Nephron progenitor cell (in vitro differentiated cells): ENCODE data around the gene UQCRC1.

Source experiments
- DNase-seq: peaks from one replicate; pipeline ENCODE4 v3.0.0; 2021
- H3K27ac Mint-ChIP-seq: 2 replicates; pipeline ENCODE4 v1.8.0; 2021; ENCODE audit warnings: mild to moderate bottlenecking, moderate library complexity, mixed read lengths
- H3K27me3 Mint-ChIP-seq: 2 replicates; pipeline ENCODE4 v1.8.0; 2021; ENCODE audit warnings: mild to moderate bottlenecking, low read depth, mixed read lengths; ENCODE audit not compliant: poor library complexity
- H3K36me3 Mint-ChIP-seq: 2 replicates; pipeline ENCODE4 v1.8.0; 2021; ENCODE audit warnings: low read depth, mixed read lengths
- H3K4me1 Mint-ChIP-seq: 2 replicates; pipeline ENCODE4 v1.8.0; 2021; ENCODE audit warnings: mixed read lengths
- H3K4me3 Mint-ChIP-seq: 2 replicates; pipeline ENCODE4 v1.8.0; 2021; ENCODE audit warnings: mild to moderate bottlenecking, moderate library complexity, mixed read lengths
- H3K9me3 Mint-ChIP-seq: 2 replicates; pipeline ENCODE4 v1.8.0; 2021; ENCODE audit warnings: mild to moderate bottlenecking, moderate library complexity, mixed read lengths
- TF ChIP-seq, protein P1 (sequence below): fragments of 200-600 bp; sonication (generic); IDR thresholded peaks from 2 replicates; pipeline ENCODE4 v1.5.0; 2021; ENCODE audit warnings: antibody characterized with exemption

Gene UQCRC1

DNA sequence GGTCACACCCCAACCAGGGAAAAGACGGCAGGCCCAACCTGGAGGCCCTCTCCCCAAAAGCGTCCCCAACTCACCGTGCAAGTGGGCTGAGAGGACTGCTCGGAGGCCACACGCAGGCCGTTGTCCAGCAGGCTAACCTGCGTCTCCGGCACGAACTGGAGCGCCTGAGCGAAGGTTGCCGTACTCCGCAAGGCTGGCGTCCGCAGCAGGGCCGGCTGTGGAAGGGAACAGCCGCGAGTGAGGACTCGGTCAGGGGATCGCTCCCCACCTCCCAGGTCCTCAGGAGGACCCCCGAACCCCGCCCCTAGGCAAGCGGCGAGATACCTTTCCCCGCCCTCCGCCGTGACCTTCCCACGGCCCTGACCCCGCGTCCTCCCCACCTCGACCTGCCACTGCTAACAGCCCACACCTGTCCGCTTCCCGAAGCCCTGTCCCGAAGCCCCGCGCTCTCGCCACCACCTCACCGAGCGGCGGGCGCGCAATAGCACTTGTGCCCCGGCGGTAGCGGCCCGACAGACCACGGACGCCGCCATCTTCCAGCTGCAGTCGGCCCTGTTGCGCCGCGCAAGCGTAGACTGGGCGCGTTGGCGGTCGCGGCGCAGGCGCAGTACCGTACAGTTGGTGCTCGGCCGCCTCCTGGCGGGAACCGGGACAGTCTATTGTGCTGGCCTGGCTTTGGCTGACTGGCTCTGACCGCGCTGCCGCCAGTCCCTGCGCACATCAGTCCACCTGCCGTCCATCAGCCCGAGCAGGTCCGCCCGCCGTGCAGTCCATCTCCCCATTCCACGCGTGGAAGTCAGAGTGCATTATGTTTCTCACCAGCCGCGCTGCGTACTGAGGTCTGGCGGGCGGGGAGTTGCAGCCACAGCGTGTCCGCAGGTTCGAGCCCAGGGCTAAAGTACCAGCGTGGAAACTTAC, at the start of gene UQCRC1:
Gene UQCRC1, minus strand, starts transcription at position 559 of the 918 bp plus-strand sequence. Its CDS starts 26 bp downstream, at position 533.
- Mint-ChIP-seq H3K4me1 (peaks cover 12% of the 10 kb centered on the region), H3K27ac (peak within 1 kb of the TSS; percentile 59), H3K36me3 (peaks cover 47% of the 10 kb centered on the region), H3K4me3 (peak within 1 kb of the TSS; percentile 96), H3K9me3 (no peaks in the 10 kb centered on the region), H3K27me3 (peaks cover 7% of the 10 kb centered on the region)
- peak; percentile 95 for DNase-seq
- TF ChIP-seq, protein P1, sequence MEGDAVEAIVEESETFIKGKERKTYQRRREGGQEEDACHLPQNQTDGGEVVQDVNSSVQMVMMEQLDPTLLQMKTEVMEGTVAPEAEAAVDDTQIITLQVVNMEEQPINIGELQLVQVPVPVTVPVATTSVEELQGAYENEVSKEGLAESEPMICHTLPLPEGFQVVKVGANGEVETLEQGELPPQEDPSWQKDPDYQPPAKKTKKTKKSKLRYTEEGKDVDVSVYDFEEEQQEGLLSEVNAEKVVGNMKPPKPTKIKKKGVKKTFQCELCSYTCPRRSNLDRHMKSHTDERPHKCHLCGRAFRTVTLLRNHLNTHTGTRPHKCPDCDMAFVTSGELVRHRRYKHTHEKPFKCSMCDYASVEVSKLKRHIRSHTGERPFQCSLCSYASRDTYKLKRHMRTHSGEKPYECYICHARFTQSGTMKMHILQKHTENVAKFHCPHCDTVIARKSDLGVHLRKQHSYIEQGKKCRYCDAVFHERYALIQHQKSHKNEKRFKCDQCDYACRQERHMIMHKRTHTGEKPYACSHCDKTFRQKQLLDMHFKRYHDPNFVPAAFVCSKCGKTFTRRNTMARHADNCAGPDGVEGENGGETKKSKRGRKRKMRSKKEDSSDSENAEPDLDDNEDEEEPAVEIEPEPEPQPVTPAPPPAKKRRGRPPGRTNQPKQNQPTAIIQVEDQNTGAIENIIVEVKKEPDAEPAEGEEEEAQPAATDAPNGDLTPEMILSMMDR, result peak; percentile 65

DNA sequence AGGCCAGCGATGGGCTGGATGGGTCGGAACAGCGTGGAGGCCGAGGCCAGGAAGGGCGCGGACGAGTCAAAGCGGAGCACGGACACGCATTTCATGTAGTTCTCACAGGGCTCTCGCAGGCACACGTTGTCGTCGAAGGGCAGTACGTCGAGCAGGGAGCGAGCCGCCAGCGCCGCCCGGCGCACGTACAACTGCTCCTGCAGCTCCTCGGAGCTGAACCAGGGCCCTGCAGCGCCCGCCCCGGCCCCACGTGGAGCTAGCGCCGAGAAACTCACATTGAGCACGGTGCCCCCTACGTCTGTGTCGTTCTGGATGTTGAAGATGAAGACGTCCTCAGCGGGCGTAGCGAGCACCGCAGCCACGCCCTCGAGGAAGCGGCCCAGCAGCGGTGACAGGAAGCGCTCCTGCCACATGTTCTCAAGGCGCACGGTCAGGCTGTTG, 47.4 kb upstream of the UQCRC1 start:
- H3K27me3 Mint-ChIP-seq, result peaks cover 13% of the 10 kb centered on the region
- H3K4me3 Mint-ChIP-seq, result no peak overlapping the region
- peaks cover 34% of the 10 kb centered on the region for H3K4me1 Mint-ChIP-seq
- H3K27ac Mint-ChIP-seq, result no peak overlapping the region
- H3K36me3 Mint-ChIP-seq, result peaks cover 45% of the 10 kb centered on the region
- no peak for DNase-seq
- TF ChIP-seq, protein P1, result no peak
- peaks cover 4% of the 10 kb centered on the region for H3K9me3 Mint-ChIP-seq

- H3K27ac Mint-ChIP-seq, result no peak overlapping the region
- peaks cover 45% of the 10 kb centered on the region for H3K36me3 Mint-ChIP-seq
- DNase-seq, result peak; percentile 95
- H3K9me3 Mint-ChIP-seq, result peaks cover 4% of the 10 kb centered on the region
- H3K4me3 Mint-ChIP-seq, result peak overlapping the region; percentile 61
- peaks cover 34% of the 10 kb centered on the region for H3K4me1 Mint-ChIP-seq
- H3K27me3 Mint-ChIP-seq, result peaks cover 13% of the 10 kb centered on the region
- TF ChIP-seq, protein P1, result peak; percentile 61
Measured at GRCh38 chr3:48656061-48656840, 46.8 kb upstream of the UQCRC1 start.

DNA sequence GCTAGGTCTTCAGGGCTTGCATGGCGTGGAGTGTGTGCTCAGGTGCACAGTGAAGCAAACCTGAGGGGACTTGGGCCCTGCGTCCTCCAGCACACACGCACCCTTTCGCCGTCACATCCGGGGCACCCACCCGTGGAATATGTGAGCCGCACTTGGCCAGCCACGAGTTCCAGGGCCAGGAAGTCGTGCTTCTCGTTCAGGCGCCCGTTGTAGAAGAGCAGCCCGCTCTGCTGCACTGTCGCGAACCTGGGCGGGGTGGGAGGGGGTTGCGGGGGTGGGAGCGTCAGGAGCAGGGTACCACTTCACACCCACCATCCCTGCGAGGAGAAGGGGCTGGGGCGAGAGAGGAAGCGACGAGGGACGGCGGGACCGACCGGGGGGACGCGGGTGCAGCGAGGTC, 46.2 kb upstream of the UQCRC1 start:
- H3K27me3 Mint-ChIP-seq, result peaks cover 13% of the 10 kb centered on the region
- peak overlapping the region; percentile 69 for H3K4me3 Mint-ChIP-seq
- peaks cover 4% of the 10 kb centered on the region for H3K9me3 Mint-ChIP-seq
- peaks cover 50% of the 10 kb centered on the region for H3K36me3 Mint-ChIP-seq
- TF ChIP-seq, protein P1, result no peak
- peaks cover 41% of the 10 kb centered on the region for H3K4me1 Mint-ChIP-seq
- no peak for DNase-seq
- no peak overlapping the region for H3K27ac Mint-ChIP-seq

GRCh38 chr3:48655063-48655462, 45.6 kb upstream of the UQCRC1 start:
- H3K27ac Mint-ChIP-seq, result no peak overlapping the region
- DNase-seq, result no peak
- peak overlapping the region; percentile 69 for H3K4me3 Mint-ChIP-seq
- TF ChIP-seq, protein P1, result no peak
- peaks cover 4% of the 10 kb centered on the region for H3K9me3 Mint-ChIP-seq
- H3K4me1 Mint-ChIP-seq, result peaks cover 41% of the 10 kb centered on the region
- H3K36me3 Mint-ChIP-seq, result peaks cover 45% of the 10 kb centered on the region
- H3K27me3 Mint-ChIP-seq, result peaks cover 13% of the 10 kb centered on the region
